A673 (cell line): Measurements from ENCODE around the gene ENKD1. TPM values are rescaled to one million over a fixed set of nuclear protein-coding genes. Genes with fewer than 3 reads are reported as not detected.

Experiments used
- BruUV-seq: library from RNA; stranded (reverse); fragments of 400-500 nt; replicated peaks from 2 replicates; lab custom pipeline; 2021; lab: Mats Ljungman, UMichigan
- CTCF ChIA-PET: fragments of 300-600 bp; sonication (Branson Sonifier 250); formaldehyde crosslinking; loops from one replicate; lab custom pipeline; 2022; ENCODE audit warnings: antibody characterized with exemption; lab: Charles Lee
- POLR2A ChIA-PET: fragments of 300-600 bp; sonication (Branson Sonifier 250); formaldehyde crosslinking; loops from one replicate; lab custom pipeline; 2022; ENCODE audit warnings: antibody characterized with exemption; ENCODE audit not compliant: low non-redundant PET; lab: Charles Lee
- DNase-seq: peaks from one replicate; pipeline ENCODE4 v3.0.0-alpha.2; 2015; ENCODE audit warnings: low spot score
- H3K27ac ChIP-seq: fragments of 200-600 bp; sonication (generic); 2 replicates; pipeline ENCODE4 v1.5.1; 2016; ENCODE audit warnings: mixed run types, low read depth, mild to moderate bottlenecking, mixed read lengths, antibody characterized with exemption, low read length; ENCODE audit not compliant: poor library complexity, severe bottlenecking
- H3K27me3 ChIP-seq: fragments of 200-600 bp; sonication (generic); replicated peaks from 2 replicates; pipeline ENCODE4 v1.6.1; 2017; ENCODE audit warnings: mixed run types, low read depth, mild to moderate bottlenecking, mixed read lengths, antibody characterized with exemption, low read length; ENCODE audit not compliant: insufficient read depth, poor library complexity
- H3K36me3 ChIP-seq: fragments of 200-600 bp; sonication (generic); 2 replicates; pipeline ENCODE4 v1.6.1; 2016; ENCODE audit warnings: mixed run types, mild to moderate bottlenecking, mixed read lengths, antibody characterized with exemption, low read length; ENCODE audit not compliant: insufficient read depth, poor library complexity, severe bottlenecking
- H3K4me1 ChIP-seq: fragments of 200-600 bp; sonication (generic); 2 replicates; pipeline ENCODE4 v1.6.1; 2017; ENCODE audit warnings: mixed run types, mild to moderate bottlenecking, mixed read lengths, antibody characterized with exemption, low read length; ENCODE audit not compliant: insufficient read depth, poor library complexity, severe bottlenecking
- H3K4me3 ChIP-seq: fragments of 200-600 bp; sonication (generic); 2 replicates; pipeline ENCODE4 v1.5.1; 2016; ENCODE audit warnings: low read depth, mixed run types, mild to moderate bottlenecking, mixed read lengths, low read length; ENCODE audit not compliant: poor library complexity, severe bottlenecking
- H3K9me3 ChIP-seq: fragments of 200-600 bp; sonication (generic); 2 replicates; pipeline ENCODE4 v1.6.1; 2016; ENCODE audit warnings: mixed run types, low read depth, mild to moderate bottlenecking, mixed read lengths, antibody characterized with exemption, low read length; ENCODE audit not compliant: poor library complexity, severe bottlenecking
- EZH2 ChIP-seq: fragments of 200-600 bp; sonication (generic); IDR thresholded peaks from 2 replicates; pipeline ENCODE4 v1.6.1; 2017; ENCODE audit warnings: borderline replicate concordance, low read depth, mild to moderate bottlenecking, mixed read lengths, antibody characterized with exemption, low read length; ENCODE audit not compliant: poor library complexity, severe bottlenecking
- intact Hi-C: fragments of 100-400 bp; cut with micrococcal nuclease; formaldehyde crosslinking; loops from one replicate; pipeline ENCODE4 v1.10.0; 2022; ENCODE audit not compliant: unreplicated experiment
- total RNA-seq: library from RNA; stranded (reverse); gene quantifications from 2 replicates; pipeline ENCODE4 v1.2.3, GENCODE V29; 2021
- TF ChIP-seq, protein P1 (sequence below): fragments of 300-800, 200-600 bp; sonication (generic); conservative IDR thresholded peaks from 2 replicates; pipeline ENCODE4 v1.5.1; 2017; ENCODE audit warnings: low read depth, mild to moderate bottlenecking, antibody characterized with exemption, low read length, moderate library complexity, mixed read lengths

The ENKD1 gene
- total RNA-seq, 1 experiment from 2014 or later = 8.5 TPM

GRCh38 chr16:67653789-67654402 is 12.7 kb downstream of the ENKD1 start:
- TF ChIP-seq, protein P1, sequence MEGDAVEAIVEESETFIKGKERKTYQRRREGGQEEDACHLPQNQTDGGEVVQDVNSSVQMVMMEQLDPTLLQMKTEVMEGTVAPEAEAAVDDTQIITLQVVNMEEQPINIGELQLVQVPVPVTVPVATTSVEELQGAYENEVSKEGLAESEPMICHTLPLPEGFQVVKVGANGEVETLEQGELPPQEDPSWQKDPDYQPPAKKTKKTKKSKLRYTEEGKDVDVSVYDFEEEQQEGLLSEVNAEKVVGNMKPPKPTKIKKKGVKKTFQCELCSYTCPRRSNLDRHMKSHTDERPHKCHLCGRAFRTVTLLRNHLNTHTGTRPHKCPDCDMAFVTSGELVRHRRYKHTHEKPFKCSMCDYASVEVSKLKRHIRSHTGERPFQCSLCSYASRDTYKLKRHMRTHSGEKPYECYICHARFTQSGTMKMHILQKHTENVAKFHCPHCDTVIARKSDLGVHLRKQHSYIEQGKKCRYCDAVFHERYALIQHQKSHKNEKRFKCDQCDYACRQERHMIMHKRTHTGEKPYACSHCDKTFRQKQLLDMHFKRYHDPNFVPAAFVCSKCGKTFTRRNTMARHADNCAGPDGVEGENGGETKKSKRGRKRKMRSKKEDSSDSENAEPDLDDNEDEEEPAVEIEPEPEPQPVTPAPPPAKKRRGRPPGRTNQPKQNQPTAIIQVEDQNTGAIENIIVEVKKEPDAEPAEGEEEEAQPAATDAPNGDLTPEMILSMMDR = no peak
- TF ChIP-seq EZH2 = no peak
- no peak overlapping the region for H3K27ac ChIP-seq
- H3K27me3 ChIP-seq = peaks cover 26% of the 10 kb centered on the region
- intact Hi-C loops = no loop called here
- POLR2A ChIA-PET = no interaction called here
- peaks cover 6% of the 10 kb centered on the region for H3K36me3 ChIP-seq
- H3K9me3 ChIP-seq = no peaks in the 10 kb centered on the region
- no peak for DNase-seq
- CTCF ChIA-PET = no interaction called here
- peak overlapping the region; percentile 64 for H3K4me3 ChIP-seq
- no TSS peak for BruUV-seq
- H3K4me1 ChIP-seq = peaks cover 2% of the 10 kb centered on the region

DNA sequence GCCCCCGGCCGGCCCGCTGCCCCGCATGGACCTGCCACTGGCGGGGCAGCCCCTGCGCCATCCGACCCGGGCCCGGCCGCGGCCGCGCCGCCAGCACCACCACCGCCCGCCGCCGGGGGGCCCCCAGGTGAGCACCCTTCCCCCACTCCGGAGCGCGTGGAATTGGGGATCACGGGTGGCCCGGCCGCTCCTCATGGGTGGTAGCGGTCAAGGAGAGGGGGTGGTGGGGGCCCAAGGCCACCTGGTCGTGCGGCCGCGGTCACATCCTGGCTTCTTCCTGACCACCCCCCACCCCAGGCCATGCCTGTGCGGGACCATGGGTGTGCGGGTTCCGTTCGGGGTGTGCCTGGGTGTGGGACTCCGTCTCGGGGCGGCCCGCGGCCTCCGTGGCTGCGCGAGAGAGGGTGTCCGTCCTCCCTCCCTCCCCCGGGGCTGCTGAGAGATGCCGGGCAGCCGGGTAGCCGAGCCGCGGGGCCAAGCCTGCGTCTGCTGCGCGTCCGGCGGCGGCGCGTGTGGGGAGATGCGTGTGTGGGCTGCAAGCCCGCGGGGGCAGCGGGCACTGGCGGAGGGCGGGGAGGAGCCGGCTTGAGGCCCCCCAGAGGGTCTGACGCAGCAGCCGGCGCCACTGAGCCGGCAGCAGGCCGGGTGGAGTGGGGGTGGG is 13.3 kb downstream of the ENKD1 start:
- POLR2A ChIA-PET = no interaction called here
- intact Hi-C loops = no loop called here
- H3K4me3 ChIP-seq = peak overlapping the region; percentile 64
- H3K9me3 ChIP-seq = no peaks in the 10 kb centered on the region
- TF ChIP-seq EZH2 = no peak
- TF ChIP-seq, protein P1 = 0 out of 2 replicates have a peak, but pooled peaks have one; percentile 21
- peaks cover 32% of the 10 kb centered on the region for H3K27me3 ChIP-seq
- no peak overlapping the region for H3K27ac ChIP-seq
- CTCF ChIA-PET = no interaction called here
- peak; percentile 60 for DNase-seq
- H3K4me1 ChIP-seq = no peaks in the 10 kb centered on the region
- BruUV-seq = no TSS peak
- peaks cover 2% of the 10 kb centered on the region for H3K36me3 ChIP-seq

DNA sequence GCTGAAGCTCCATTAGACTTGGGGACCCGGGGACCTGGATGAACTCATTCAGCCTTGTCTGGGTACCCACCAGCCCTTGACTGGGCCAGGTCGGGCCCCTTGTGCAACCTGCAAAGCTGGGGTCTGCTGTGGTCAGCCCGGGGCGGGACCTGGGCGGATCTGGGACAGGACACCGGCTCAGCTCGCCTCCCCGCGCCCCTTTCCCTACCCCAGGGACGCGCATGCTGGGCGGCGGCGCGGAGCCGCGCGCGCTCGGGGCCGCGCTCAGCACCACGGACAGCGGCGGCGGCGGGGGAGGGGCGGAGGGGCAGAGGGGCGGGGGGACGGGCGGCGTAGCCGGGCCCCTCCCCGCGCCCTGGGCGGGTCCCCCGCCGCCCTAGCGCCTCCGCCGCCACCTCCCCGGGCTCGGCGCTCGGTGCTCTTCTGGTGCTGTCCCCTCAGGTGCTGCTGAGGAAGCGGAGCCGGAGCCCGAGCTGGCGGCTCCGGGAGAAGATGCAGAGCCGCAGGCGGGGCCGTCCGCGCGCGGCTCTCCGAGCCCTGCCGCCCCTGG is 13.9 kb downstream of the ENKD1 start:
- CTCF ChIA-PET = no interaction called here
- H3K4me3 ChIP-seq = peak overlapping the region; percentile 64
- intact Hi-C loops = no loop called here
- peak; percentile 78 for DNase-seq
- peaks cover 38% of the 10 kb centered on the region for H3K27me3 ChIP-seq
- no peaks in the 10 kb centered on the region for H3K36me3 ChIP-seq
- no peak overlapping the region for H3K27ac ChIP-seq
- POLR2A ChIA-PET = no interaction called here
- BruUV-seq = no TSS peak
- no peaks in the 10 kb centered on the region for H3K9me3 ChIP-seq
- no peak for TF ChIP-seq EZH2
- TF ChIP-seq, protein P1 = no peak
- no peaks in the 10 kb centered on the region for H3K4me1 ChIP-seq
